Stimulated activated CD8-positive, alpha-beta memory T cell treated with anti-CD3 and anti-CD28 coated beads, Interleukin-15, amount 100 ng/mL, for 4 hours (primary cell): ENCODE measurements around the gene REXO1.
A peak's percentile ranks its signal among the peaks of the same experiment; 100 is the strongest.
"Not testable (repeated sequence)": the region's sequence is repeated elsewhere in the genome, so short reads cannot be mapped to it uniquely, and the experiment has no call there.

Source experiments
- DNase-seq, 2 donors: peaks; one replicate each; pipeline ENCODE4 v3.0.0-alpha.2; 2020; ENCODE audit warnings: low read depth in 2 of 2

Gene REXO1, protein sequence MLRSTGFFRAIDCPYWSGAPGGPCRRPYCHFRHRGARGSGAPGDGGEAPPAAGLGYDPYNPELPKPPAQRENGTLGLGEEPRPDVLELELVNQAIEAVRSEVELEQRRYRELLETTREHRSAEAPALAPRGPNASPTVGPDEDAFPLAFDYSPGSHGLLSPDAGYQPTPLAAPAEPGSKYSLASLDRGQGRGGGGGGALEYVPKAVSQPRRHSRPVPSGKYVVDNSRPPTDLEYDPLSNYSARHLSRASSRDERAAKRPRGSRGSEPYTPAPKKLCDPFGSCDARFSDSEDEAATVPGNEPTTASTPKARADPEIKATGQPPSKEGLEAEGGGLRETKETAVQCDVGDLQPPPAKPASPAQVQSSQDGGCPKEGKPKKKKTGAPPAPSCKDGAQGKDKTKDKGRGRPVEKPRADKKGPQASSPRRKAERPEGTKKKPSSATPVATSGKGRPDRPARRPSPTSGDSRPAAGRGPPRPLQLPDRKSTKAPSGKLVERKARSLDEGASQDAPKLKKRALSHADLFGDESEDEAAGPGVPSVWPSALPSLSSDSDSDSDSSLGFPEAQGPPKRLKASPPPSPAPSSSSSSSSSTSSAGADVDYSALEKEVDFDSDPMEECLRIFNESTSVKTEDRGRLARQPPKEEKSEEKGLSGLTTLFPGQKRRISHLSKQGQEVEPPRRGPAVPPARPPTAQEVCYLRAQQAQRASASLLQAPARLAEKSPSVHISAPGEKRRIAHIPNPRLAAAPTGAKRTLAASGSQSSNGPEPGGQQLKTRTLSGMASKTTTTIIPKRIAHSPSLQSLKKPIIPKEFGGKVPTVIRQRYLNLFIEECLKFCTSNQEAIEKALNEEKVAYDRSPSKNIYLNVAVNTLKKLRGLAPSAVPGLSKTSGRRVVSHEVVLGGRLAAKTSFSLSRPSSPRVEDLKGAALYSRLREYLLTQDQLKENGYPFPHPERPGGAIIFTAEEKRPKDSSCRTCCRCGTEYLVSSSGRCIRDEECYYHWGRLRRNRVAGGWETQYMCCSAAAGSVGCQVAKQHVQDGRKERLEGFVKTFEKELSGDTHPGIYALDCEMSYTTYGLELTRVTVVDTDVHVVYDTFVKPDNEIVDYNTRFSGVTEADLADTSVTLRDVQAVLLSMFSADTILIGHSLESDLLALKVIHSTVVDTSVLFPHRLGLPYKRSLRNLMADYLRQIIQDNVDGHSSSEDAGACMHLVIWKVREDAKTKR

DNA sequence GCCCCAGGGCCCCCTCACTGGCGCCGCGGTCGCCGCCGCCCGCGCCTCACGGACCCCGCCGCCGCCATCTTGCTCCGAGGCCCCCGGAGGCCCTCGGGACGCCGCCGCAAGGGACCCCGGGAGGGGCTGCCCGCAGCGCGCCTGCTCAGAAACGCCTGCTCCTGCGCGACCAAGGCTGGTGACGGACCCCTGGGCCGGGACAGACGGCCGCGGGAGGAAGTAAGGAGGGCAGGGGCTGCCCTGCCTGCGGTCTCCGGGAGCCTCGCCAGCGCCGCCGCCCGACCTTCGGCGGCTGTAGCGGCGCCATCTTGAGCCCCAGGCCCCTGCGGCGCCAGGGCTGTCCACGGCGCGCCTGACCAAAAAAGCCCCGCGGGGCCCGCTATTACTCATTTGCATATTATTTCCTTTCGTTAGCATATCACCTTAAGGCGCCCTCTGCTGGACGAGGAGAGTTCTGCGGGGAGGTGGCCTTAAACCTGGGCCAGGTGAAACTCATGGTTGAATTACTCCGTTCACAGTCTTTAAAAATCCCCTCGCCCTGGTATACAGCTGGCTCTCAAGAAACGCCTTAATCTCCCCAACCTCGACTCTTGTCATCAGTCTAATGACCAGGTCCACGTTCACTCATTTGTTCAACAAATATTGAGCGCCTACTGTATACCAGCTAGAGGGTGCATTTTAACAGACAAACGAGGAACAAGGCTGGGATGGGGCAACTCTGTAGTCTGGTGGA lies at the start of gene REXO1:
TSS of gene REXO1 (minus strand) at position 85 of the 733 bp plus-strand sequence. CDS start 125 bp downstream, outside the sequence.
- peak; percentile 94 to 95 for DNase-seq

DNA sequence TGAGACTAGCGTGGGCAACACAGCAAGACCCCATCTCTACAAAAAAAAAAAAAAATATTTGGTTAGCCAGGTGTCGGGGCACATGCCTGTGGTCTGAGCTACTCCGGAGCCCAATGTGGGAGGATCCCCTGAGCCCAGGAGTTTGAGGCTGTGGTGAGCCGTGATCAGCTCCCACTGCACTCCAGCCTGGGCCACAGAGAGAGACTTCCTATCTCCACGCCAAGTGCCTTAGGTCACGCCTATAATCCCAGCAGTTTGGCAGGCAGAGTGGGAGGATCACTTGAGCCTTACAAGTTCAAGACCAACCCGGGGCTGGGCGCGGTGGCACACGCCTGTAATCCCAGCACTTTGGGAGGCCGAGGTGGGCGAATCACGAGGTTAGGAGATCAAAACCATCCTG lies 48.2 kb upstream of the REXO1 start:
- DNase-seq, result no peak

DNA sequence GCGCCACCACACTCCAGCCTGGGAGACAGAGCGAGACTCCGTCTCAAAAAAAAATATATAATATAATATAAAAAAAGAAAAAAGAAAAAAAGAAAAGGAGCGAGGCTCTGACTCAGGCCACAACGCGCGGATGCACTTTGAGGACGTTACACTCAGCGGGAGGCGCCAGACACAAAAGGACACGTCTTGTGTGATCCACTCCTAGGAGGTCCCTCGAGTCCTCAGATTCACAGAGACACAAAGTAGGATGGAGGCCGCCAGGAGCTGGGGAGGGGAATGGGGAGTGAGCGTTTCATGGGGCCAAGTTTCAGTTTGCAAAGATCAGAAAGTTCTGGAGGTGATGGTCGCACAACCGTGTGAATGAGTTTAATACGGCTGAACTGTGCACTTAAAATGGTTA lies 45.5 kb upstream of the REXO1 start:
- no peak for DNase-seq

DNA sequence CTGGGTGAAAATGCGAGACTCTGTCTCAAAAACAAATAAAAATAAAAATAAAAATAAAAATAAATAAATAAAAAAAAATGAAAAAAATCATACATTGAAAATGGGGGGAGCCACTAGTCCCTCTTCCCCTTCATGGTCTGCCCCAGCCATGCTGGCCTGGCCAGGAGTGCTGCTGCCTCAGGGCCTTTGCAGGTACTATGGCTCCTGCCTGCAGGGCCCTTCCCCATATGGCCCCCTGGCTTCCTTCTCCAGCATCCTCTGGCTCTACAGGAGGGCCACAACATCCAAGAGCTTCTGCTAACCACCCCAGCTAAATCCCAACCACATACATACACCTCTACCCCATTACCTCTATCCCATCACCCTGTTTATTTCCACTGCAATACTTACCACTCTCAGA lies 41.6 kb upstream of the REXO1 start:
- DNase-seq, result no peak

DNA sequence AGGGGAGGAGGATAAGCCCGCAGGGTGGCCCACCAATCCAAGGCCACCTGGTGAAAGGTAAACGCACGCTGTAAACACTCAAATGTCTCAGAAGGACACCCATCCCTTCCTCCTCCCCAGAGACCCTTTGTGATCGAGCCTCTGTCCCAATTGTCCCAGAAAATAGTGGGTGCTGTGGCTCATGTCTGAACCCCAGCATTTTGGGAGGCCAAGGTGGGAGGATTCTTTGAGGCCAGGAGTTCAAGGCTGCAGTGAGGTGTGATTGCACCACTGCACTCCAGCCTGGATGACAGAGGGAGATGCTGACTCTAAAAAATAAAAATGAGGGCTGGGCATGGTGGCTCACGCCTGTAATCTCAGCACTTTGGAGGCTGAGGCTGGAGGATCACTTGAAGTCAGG lies 40.1 kb upstream of the REXO1 start:
- no peak for DNase-seq

DNA sequence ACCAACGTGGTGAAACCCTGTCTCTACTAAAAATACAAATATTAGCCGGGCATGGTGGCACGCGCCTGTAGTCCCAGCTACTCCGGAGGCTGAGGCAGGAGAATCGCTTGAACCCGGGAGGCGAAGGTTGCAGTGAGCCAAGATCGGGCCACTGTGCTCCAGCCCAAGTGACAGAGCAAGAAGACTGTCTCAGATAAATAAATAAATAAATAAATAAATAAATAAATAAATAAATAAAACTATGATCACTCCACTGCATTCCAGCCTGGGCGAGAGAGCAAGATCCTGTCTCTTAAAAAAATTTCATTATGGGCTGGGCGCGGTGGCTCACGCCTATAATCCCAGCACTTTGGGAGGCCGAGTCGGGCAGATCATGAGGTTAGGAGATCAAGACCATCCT lies 38.1 kb upstream of the REXO1 start:
- DNase-seq, result not testable (repeated sequence)

DNA sequence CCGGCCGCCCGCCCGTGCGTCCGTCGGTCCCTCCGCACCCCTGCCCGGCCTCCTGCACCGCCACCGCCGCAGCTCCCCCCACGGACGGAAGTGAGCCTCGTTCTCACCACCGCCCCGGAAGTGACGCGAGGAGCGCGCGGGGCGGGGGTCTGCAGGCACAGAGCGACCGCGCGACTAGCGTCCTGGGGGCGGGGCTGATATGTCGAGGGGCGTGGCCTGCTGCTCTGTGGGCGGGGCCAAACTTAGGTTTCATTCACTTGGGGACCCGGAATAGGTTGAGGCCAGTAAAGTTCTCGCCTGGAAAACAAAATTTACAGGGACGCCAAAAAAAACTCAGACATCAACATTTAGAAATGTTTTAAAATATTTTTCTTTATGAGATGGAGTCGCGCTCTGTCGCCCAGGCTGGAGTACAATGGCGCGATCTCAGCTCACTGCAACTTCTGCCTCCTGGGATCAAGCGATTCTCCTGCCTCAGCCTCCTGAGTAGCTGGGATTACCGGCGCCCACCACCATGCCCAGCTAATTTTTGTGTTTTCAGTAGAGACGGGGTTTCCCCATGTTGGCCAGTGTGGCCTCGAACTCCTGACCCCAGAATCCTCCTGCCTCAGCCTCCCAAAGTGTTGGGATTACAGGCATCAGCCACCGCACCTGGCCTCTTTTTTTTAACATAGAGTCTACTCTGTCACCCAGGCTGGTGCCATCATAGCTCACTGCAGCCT lies 37.3 kb upstream of the REXO1 start, which contains the start of gene ABHD17A:
TSS of gene ABHD17A (minus strand) at position 99 of the 722 bp plus-strand sequence. CDS start 3,930 bp downstream, outside the sequence.
- peak; percentile 85 to 90 for DNase-seq

DNA sequence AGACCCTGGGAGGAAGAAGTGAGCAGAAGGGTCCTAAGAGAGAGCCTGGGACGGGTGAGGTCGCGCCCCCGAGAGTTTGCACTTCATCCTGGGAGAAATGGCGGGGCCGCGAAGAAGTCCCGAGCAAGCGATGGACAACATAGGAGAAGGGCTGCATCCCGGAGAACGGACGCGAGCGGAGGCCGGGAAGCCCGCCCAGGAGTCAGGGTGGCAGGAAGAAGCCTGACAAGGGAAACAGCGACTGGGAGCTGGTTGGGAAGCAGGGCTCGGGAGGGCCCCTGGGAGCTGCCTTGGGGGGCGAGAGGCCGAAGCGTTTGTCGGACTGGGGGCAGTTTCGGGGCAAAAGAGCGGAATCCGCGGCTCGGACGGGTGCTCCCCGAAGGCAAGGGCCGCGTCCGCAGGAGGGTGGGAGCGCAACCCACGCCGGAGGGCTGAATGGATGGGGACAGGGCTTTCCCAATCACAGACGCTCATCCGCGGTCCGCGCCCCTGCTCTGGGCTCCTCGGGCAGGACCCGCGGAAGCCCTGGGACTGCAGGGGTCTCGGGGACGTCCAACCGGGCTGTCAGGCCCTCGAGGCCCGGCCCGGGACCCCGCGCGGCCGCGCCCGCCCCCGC lies 36.5 kb upstream of the REXO1 start:
- DNase-seq, result no peak

DNA sequence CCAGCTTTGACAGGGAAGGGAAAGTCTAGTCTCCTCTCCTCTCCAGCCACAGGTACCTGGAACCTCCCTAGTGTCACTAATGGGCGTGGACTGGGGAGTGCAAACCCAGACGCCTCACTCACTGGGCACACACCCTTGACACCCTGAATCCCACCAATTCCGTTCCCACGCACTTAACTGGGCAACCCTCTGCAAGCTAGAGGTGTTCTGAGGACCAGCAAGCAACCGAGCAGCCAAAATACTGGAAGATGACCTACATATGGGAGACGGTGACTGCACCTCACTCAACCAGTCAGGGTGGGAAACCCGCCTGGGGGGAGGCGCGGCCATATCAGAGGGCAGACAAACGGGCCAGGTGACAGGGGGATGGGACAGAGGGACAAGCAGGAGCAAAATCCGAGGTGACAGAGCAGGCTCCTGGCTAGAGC lies 36.0 kb upstream of the REXO1 start:
- no peak for DNase-seq

DNA sequence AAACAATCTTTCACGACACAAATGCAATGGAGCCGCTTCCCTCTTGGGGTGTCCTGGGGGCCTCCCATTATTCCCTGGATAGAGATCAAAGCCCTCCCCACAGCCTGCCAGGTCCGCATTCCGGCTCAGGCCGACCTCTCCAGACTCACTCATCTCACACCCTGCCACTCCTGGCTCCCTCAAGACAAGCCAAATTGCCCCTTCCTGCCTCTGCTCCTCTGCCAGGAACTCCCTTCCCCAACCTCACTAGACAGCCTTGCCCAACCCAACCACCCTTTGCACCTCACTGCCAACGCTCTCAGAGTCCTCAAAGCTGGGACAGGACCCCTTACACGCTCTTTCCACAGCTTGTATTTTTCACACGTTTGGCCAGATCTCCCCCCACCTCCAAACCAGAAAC lies 35.5 kb upstream of the REXO1 start:
- no peak for DNase-seq

DNA sequence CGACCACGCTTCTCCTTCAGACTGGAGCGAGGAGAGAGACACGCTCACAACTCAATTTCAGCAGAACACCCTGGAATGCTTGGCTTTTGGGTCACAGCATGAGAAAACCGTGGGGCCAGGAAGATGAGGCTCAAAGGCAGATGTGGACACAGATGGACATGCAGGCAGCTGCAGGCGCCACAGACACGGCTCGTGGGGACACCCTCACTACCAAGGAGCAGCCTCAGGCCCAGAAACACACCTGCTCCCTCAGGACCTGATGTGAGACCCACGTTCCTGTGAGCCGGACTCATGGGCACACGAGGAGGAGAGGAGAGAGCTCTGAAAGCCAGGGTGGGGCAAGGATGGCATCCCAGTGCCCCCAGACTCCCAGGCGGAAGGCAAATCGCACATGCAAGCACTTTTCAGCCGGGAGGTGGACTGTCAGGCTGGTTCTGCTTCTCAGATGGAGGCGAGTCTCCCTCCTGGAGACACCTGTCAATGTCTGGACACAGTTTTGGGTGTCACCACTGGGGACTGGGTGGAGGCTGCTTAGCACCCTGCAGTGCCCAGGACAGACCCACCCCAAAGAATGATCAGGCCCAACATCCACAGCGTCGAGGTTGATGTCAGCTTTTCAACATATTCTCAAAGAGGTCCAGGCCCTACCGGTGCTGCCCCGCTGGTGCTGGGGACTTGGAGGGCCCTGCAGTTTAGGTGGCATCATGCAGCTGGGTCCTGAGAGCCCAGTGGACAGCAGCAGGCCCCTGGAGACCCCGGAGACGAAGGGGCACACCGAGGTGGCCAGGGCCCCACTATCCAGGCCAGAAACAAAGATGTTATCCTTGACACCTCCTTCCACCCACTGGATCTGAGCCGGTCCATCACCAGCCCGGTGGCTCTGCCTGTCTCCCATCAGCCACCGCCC lies 34.8 kb upstream of the REXO1 start:
- DNase-seq, result no peak

DNA sequence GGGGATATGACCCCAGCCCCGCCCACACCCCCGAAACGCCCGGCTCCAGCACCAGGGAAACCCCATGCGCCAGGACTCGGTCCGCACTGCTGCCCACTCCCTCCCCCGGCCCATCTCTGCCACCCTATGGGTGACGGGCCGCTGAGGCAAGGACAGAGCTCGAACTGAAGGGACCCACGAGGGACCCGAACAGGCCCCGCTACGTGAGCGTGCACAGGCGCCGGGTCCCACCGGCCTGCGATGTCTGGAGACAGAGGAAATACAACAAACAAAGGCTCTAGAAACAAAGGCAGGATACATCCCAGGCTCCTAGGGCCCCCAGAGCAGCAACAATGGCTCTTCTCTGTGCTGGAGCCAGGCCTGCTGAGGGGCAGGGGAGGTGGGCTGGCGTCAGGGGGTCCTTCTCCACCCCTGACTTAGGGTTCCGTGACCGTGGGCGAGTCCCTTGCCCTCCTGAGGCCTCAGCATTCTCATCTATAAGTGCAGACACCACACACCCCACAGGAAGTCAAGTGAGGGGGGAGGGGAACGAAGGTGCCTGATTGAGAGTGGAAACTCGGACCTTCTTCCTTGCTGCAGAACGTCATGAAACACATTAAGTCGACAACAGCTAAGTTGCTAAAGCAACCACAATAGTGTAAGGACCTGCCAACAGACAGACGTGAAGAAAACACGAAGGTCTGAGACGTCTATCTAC lies 34.0 kb upstream of the REXO1 start:
- peak in 1 of 2 donors; percentile 56 for DNase-seq

DNA sequence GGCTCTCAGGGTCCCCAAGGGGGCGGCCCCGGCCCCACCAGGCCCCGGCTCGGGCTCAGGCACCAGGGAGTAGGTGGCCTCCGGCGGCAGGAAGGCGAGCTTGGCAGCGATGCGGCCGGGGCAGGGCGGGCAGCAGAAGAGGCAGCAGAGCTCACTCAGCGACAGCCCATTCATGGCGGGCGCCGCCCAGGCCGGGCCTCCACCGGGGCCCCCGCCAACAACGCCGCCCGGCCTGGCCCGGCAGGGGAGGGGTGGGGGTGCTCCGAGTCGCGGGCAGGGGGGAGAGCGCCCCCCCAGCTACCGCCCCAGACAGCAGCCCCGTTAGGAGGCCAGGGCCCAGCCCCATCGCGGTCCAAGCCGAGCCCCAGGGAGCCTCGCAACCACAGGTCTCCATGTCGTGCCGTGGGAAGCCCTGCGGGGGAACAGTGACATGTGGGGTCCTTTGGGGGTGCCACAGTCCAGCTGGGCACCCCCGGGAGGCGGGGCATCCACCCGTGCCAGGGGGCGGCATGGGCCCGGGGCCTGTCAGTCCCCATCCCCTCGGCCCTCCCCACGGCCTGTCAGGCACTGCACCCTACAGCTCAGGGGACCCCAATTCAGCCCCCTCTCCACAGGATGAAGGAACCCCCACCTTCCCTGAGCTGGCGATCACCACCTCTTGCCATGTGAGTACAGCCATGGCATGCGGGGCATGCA lies 33.3 kb upstream of the REXO1 start:
- not testable (repeated sequence) for DNase-seq

DNA sequence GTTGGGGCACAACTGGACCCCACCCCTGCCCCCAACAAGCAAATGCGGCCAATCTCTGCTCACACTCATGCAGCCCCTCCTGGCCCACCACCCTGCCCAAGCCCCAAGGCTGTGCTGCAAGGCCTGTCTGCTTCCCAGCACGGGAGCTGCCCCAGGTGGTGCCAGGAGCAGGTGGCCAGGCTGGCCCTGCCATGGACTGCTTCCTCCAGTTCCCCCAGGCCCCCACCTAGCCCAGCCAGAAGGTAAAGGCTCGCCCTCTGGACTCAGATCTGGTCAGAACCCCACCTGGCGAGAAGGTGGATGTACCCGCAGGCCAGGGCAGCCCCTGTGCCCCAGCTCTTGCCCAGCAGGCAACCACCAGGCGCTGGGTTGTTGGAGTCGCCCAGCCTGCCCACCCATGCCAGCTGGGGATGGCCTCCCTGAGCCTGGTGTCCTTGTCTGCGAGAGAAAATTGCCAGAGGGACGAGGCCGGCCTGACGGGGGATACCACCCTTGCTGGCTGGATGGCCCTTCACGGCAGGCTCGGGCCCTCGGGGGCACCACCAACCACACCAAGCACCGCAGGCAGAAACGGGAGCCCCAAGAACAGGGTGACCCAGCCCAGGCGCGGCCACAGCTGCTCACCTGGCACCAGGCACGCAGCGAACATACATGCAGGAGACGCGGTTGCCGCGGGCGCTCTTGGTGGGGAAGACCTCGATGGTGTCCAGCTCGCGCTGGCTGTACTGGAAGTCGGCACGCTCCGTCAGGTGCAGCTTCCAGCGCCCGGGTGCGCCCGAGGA lies 32.5 kb upstream of the REXO1 start:
- no peak for DNase-seq

DNA sequence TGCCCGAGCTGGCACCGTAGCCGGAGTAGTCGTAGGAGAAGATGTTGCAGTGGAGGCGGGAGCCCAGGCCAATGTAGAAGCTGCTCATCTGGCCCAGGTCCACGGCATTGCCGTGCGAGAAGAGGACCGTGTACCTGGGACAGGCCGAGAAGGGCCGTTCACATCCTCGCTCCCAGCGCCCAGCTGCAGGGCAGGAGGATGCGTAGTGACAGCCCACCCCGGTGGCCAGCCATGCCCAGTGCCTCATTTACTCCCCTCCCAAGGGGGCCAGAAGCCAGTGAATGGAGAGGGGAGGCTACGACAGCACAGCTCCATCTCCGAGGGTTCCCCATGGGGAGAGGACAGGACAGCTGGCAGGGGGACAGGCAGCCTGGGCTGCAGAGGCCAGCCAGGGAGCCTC lies 31.7 kb upstream of the REXO1 start:
- DNase-seq, result not testable (repeated sequence)

DNA sequence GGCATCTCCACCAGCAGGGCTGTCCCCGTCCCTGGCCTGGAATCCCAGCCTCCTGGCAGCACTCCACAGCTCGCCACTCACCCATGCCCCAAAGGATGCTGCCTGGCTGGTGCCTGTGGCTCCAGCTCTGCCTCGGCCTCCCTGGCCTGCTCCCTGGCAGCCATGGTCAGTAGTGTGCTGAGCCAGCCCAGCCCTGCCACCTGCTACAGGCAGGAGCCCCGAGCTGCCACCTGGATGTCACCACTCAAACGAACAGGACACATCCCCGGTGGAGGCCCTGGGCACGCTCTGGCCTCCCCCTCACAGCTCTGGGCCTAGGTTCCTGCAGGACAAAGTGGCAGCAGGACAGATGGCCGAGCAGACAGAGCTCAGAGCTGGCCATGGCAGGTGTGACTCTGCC lies 30.3 kb upstream of the REXO1 start:
- DNase-seq, result not testable (repeated sequence)

DNA sequence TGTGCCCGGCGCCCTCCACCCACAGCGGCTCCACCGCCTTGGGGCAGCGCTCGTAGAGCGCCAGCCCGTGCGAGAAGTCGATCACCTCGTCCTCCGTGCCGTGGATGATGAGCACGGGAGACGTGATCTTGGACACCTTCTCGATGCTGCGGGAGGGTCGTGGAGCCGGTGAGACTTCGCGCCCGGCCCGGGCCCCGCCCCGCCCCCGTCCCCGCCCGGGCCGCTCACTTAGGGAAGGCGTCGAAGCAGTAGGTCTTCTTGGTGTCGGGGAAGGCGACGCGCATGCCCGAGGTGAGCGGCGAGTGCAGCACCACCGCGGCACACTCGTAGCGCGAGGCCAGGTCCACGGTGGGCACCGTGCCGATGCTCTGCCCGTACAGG lies 29.0 kb upstream of the REXO1 start:
- DNase-seq, result not testable (repeated sequence)
